ENCODE results near the gene ALKBH7. TPM values are rescaled to one million over a fixed set of nuclear protein-coding genes. Genes with fewer than 3 reads are reported as not detected.

Gene ALKBH7
- total and polyA plus RNA-seq, 2 donors = 62.9 to 66.5 TPM

DNA sequence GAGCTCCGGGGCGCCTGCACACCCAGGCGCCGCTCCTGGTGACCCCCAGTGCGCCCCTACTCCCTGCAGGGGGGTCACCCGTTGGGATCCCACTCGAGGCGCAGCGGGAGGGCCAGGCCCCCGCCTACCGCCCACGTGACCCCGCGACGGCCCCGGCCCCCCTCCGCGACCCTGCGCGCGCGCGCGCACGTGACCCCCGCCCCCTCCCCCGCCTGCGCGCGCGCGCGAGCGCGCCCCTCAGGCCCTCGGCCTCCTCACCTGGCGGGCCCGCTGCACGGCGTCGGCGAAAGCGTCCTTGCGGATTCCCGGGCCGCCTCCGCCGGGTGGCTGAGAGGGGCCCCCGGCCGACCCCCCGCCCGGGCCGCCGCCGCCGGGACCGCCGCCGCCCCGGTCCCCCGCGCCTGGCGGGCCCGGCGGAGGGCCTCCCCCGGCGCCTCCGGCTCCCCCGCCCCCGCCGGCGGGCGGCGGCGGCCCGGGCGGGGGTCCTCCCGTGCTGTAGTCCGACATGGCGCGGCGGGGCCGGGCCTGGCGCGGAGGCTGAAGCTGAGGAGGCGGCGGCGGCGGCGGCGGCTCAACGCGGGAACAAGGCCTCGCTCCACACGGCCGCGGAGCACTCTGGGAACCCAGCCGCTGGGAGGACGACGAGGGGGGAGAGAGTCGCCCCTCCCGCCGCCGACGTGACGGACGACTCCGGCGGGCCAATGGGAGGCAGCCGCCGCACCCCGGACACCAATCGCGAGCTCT is 51.8 kb downstream of the ALKBH7 start, which contains the start of gene KHSRP:
Gene KHSRP (minus strand): TSS at position 617 of the 744 bp plus-strand sequence. CDS start 110 bp downstream, at position 507.
- H3K9me3 ChIP-seq (ENCODE audit: control insufficient read depth in 2 of 2, insufficient read depth in 1 of 2, low read length in 1 of 2) = peaks cover 0 to 15% of the 10 kb centered on the region in 2 donors
- DNase-seq (ENCODE audit: low read depth in 6 of 9, low spot score in 9 of 9) = peak in 4 of 9 donors; percentile 14 to 63 (median 35)
- H3K27me3 ChIP-seq (ENCODE audit: control insufficient read depth in 2 of 2, insufficient read depth in 1 of 2, low read length in 1 of 2) = peaks cover 0 to 2% of the 10 kb centered on the region in 2 donors
- H3K27ac ChIP-seq (ENCODE audit: low read depth in 1 of 2, low read length in 1 of 2) = peak within 1 kb of the TSS; percentile 83 to 90
- H3K36me3 ChIP-seq (ENCODE audit: control insufficient read depth in 2 of 2, insufficient read depth in 2 of 2, low read length in 1 of 2) = peaks cover 28 to 34% of the 10 kb centered on the region in 2 donors
- peaks cover 14 to 30% of the 10 kb centered on the region in 2 donors for H3K4me1 ChIP-seq (ENCODE audit: control insufficient read depth in 2 of 2, insufficient read depth in 2 of 2, low read length in 2 of 2)
- H3K4me3 ChIP-seq (ENCODE audit: low read length in 2 of 2) = peak within 1 kb of the TSS; percentile 83
- WGBS = under 1% methylated on average over 111 of the region's 114 CpGs

Other genes starting within 250 kb of the ALKBH7 start
- gene ACSBG2, start 237.1 kb upstream of the ALKBH7 start, total RNA-seq = not detected
- gene ACSBG2, start 237.1 kb upstream of the ALKBH7 start, polyA plus RNA-seq = 0.05 TPM
- 6.9 TPM for gene MLLT1, start 92.8 kb upstream of the ALKBH7 start, total RNA-seq
- 24.7 TPM for gene MLLT1, start 92.8 kb upstream of the ALKBH7 start, polyA plus RNA-seq
- 0.14 TPM for gene ACER1, start 39.2 kb upstream of the ALKBH7 start, total RNA-seq
- 2.8 TPM for gene ACER1, start 39.2 kb upstream of the ALKBH7 start, polyA plus RNA-seq
- gene CLPP, start 11.3 kb upstream of the ALKBH7 start, total RNA-seq = 69.1 TPM
- 88.4 TPM for gene CLPP, start 11.3 kb upstream of the ALKBH7 start, polyA plus RNA-seq
- 0.90 TPM for gene PSPN, start 3.1 kb downstream of the ALKBH7 start, total RNA-seq
- 1.0 TPM for gene PSPN, start 3.1 kb downstream of the ALKBH7 start, polyA plus RNA-seq
- gene GTF2F1, start 20.4 kb downstream of the ALKBH7 start, total RNA-seq = 37.9 TPM
- 41.5 TPM for gene GTF2F1, start 20.4 kb downstream of the ALKBH7 start, polyA plus RNA-seq
- 49.9 TPM for gene KHSRP, start 52.0 kb downstream of the ALKBH7 start, total RNA-seq
- 93.1 TPM for gene KHSRP, start 52.0 kb downstream of the ALKBH7 start, polyA plus RNA-seq
- 0.05 TPM for gene SLC25A41, start 61.0 kb downstream of the ALKBH7 start, total RNA-seq
- 0.27 TPM for gene SLC25A41, start 61.0 kb downstream of the ALKBH7 start, polyA plus RNA-seq
- 6.0 TPM for gene SLC25A23, start 87.0 kb downstream of the ALKBH7 start, total RNA-seq
- 8.8 TPM for gene SLC25A23, start 87.0 kb downstream of the ALKBH7 start, polyA plus RNA-seq
- gene CRB3, start 91.5 kb downstream of the ALKBH7 start, total RNA-seq = 1.1 TPM
- 7.0 TPM for gene CRB3, start 91.5 kb downstream of the ALKBH7 start, polyA plus RNA-seq
- gene DENND1C, start 109.0 kb downstream of the ALKBH7 start, total RNA-seq = 6.8 TPM
- 46.6 TPM for gene DENND1C, start 109.0 kb downstream of the ALKBH7 start, polyA plus RNA-seq
- 0.24 TPM for gene TUBB4A, start 129.5 kb downstream of the ALKBH7 start, total RNA-seq
- 1.1 TPM for gene TUBB4A, start 129.5 kb downstream of the ALKBH7 start, polyA plus RNA-seq
- gene TNFSF9, start 158.2 kb downstream of the ALKBH7 start, total RNA-seq = 0.52 TPM
- 2.9 TPM for gene TNFSF9, start 158.2 kb downstream of the ALKBH7 start, polyA plus RNA-seq
- gene CD70, start 218.4 kb downstream of the ALKBH7 start, total RNA-seq = 4.0 TPM
- gene CD70, start 218.4 kb downstream of the ALKBH7 start, polyA plus RNA-seq = 11.1 TPM

Measured in thymus (tissue), 11 donors.